Mesodermal cell (in vitro differentiated cells): Measurements from ENCODE around the gene SH3PXD2B. TPM values are rescaled to one million over a fixed set of nuclear protein-coding genes. Genes with fewer than 3 reads are reported as not detected.

Experiments
- H3K27ac ChIP-seq: 2 replicates; pipeline ENCODE4 v1.7.0; 2013; ENCODE audit warnings: mild to moderate bottlenecking, low read depth, low read length, moderate library complexity; ENCODE audit not compliant: severe bottlenecking
- H3K36me3 ChIP-seq: 2 replicates; pipeline ENCODE4 v1.7.1; 2013; ENCODE audit warnings: mild to moderate bottlenecking, low read length, moderate library complexity; ENCODE audit not compliant: control insufficient read depth, insufficient read depth
- H3K4me1 ChIP-seq: one replicate; pipeline ENCODE4 v1.7.1; 2013; ENCODE audit warnings: mild to moderate bottlenecking, low read length; ENCODE audit not compliant: insufficient read depth, control insufficient read depth, poor library complexity, severe bottlenecking
- H3K4me3 ChIP-seq: 2 replicates; pipeline ENCODE4 v1.7.0; 2013; ENCODE audit warnings: low read length, control low read depth, mild to moderate bottlenecking; ENCODE audit not compliant: insufficient read depth, poor library complexity, severe bottlenecking; ENCODE audit errors: extremely low read depth
- H3K9me3 ChIP-seq: 2 replicates; pipeline ENCODE4 v1.7.1; 2013; ENCODE audit warnings: mild to moderate bottlenecking, low read length, moderate library complexity; ENCODE audit not compliant: control insufficient read depth
- WGBS, 2 experiments: methylation state at CpG; one replicate each; pipeline ENCODE4 v1.1.5; 2013; ENCODE audit warnings: missing lambda C conversion rate in 2 of 2; ENCODE audit not compliant: insufficient coverage in 2 of 2; 5-methylcytosine and 5-hydroxymethylcytosine counted together
- polyA plus RNA-seq, 2 experiments: library from polyadenylated mRNA; stranded (reverse); fragments of 50-300 nt; gene quantifications; one replicate each; pipeline ENCODE4 v1.2.3, GENCODE V29; 2013

The SH3PXD2B gene
- polyA plus RNA-seq (2013, experiment 1 of 2), result 42.2 TPM
- polyA plus RNA-seq (2013, experiment 2 of 2), result 36.2 TPM

GRCh38 chr5:172454358-172455086 lies at the start of gene SH3PXD2B:
Gene SH3PXD2B, minus strand, starts transcription at chr5:172454525. Its CDS starts 173 bp downstream, at chr5:172454352.
- H3K4me1 ChIP-seq, result peaks cover 23% of the 10 kb centered on the region
- whole genome bisulfite sequencing, 2 experiments, result 6 to 10% methylated on average over 28 to 44 of the region's 89 CpGs
- H3K36me3 ChIP-seq, result peaks cover 28% of the 10 kb centered on the region
- peak within 1 kb of the TSS; percentile 84 for H3K4me3 ChIP-seq
- no peaks in the 10 kb centered on the region for H3K9me3 ChIP-seq
- H3K27ac ChIP-seq, result peak within 1 kb of the TSS; percentile 93

GRCh38 chr5:172502969-172503368 lies 48.6 kb upstream of the SH3PXD2B start:
- 63 to 80% methylated on average over 1 of the region's 4 CpGs for WGBS, 2 experiments
- H3K4me1 ChIP-seq, result no peaks in the 10 kb centered on the region
- no peak overlapping the region for H3K4me3 ChIP-seq
- no peaks in the 10 kb centered on the region for H3K36me3 ChIP-seq
- no peak overlapping the region for H3K27ac ChIP-seq
- peaks cover 4% of the 10 kb centered on the region for H3K9me3 ChIP-seq

GRCh38 chr5:172502410-172502809 lies 48.1 kb upstream of the SH3PXD2B start:
- Histone ChIP-seq H3K27ac (no peak overlapping the region), H3K4me1 (peaks cover under 1% of the 10 kb centered on the region), H3K36me3 (no peaks in the 10 kb centered on the region), H3K9me3 (peaks cover 4% of the 10 kb centered on the region), H3K4me3 (no peak overlapping the region)
- WGBS, 2 experiments, result 85 to 95% methylated on average over 5 to 6 of the region's 8 CpGs

- 83 to 87% methylated on average over 5 to 6 of the region's 7 CpGs for WGBS, 2 experiments
- no peak overlapping the region for H3K27ac ChIP-seq
- peaks cover 6% of the 10 kb centered on the region for H3K4me1 ChIP-seq
- H3K9me3 ChIP-seq, result peaks cover 4% of the 10 kb centered on the region
- no peaks in the 10 kb centered on the region for H3K36me3 ChIP-seq
- H3K4me3 ChIP-seq, result no peak overlapping the region
Observed at GRCh38 chr5:172501708-172502320, 47.5 kb upstream of the SH3PXD2B start.

- WGBS, 2 experiments, result 90 to 92% methylated on average over 2 of the region's 2 CpGs
Observed at GRCh38 chr5:172499287-172499686, 45.0 kb upstream of the SH3PXD2B start.

GRCh38 chr5:172498431-172499129 lies 44.3 kb upstream of the SH3PXD2B start:
- Histone ChIP-seq H3K4me3 (no peak overlapping the region), H3K36me3 (no peaks in the 10 kb centered on the region), H3K9me3 (peaks cover 4% of the 10 kb centered on the region), H3K27ac (no peak overlapping the region), H3K4me1 (peaks cover 9% of the 10 kb centered on the region)
- WGBS, 2 experiments, result 86 to 98% methylated on average over 7 to 9 of the region's 12 CpGs

More at GRCh38 chr5:172499287-172499686, 45.0 kb upstream of the SH3PXD2B start:
- Histone ChIP-seq H3K9me3 (peaks cover 4% of the 10 kb centered on the region), H3K36me3 (no peaks in the 10 kb centered on the region), H3K27ac (no peak overlapping the region), H3K4me3 (no peak overlapping the region), H3K4me1 (peaks cover 9% of the 10 kb centered on the region)

- H3K36me3 ChIP-seq, result no peaks in the 10 kb centered on the region
- WGBS, 2 experiments, result 96 to 98% methylated on average over 12 to 13 of the region's 14 CpGs
- no peak overlapping the region for H3K4me3 ChIP-seq
- H3K9me3 ChIP-seq, result peaks cover 4% of the 10 kb centered on the region
- H3K27ac ChIP-seq, result no peak overlapping the region
- H3K4me1 ChIP-seq, result peaks cover 9% of the 10 kb centered on the region
Observed at GRCh38 chr5:172497591-172498255, 43.4 kb upstream of the SH3PXD2B start.

GRCh38 chr5:172496671-172497371 lies 42.5 kb upstream of the SH3PXD2B start:
- 86 to 87% methylated on average over 9 to 11 of the region's 12 CpGs for WGBS, 2 experiments
- Histone ChIP-seq H3K9me3 (peaks cover 4% of the 10 kb centered on the region), H3K4me3 (no peak overlapping the region), H3K4me1 (peaks cover 9% of the 10 kb centered on the region), H3K36me3 (no peaks in the 10 kb centered on the region), H3K27ac (peak overlapping the region; percentile 47)

- Histone ChIP-seq H3K27ac (no peak overlapping the region), H3K4me1 (peaks cover 9% of the 10 kb centered on the region), H3K4me3 (no peak overlapping the region), H3K9me3 (peaks cover 4% of the 10 kb centered on the region), H3K36me3 (no peaks in the 10 kb centered on the region)
- WGBS, 2 experiments, result 79 to 90% methylated on average over 7 to 8 of the region's 9 CpGs
Observed at GRCh38 chr5:172494630-172495505, 40.5 kb upstream of the SH3PXD2B start.
